OCI-LY3 (cell line): Measurements from ENCODE around the gene EPHB2.
"Not testable (repeated sequence)": the region's sequence is repeated elsewhere in the genome, so short reads cannot be mapped to it uniquely, and the experiment has no call there.

Experiments
- H2AFZ ChIP-seq: fragments of 200-600, 300-600 bp; shearing (Covaris generic); 2 replicates; pipeline ENCODE4 v1.6.0; 2014; ENCODE audit warnings: antibody characterized with exemption, low read depth, low read length
- H3K27ac ChIP-seq: fragments of 200-600, 300-600 bp; sonication (generic); 2 replicates; pipeline ENCODE4 v1.5.1; 2014; ENCODE audit warnings: mild to moderate bottlenecking, low read length, moderate library complexity, mixed read lengths
- H3K27me3 ChIP-seq: fragments of 200-600, 300-600 bp; sonication (generic); 2 replicates; pipeline ENCODE4 v1.6.1; 2014; ENCODE audit warnings: low read depth, low read length, mixed read lengths
- H3K36me3 ChIP-seq: fragments of 200-600, 300-600 bp; sonication (generic); replicated peaks from 2 replicates; pipeline ENCODE3; 2014; ENCODE audit warnings: low read depth, low read length, mixed read lengths
- H3K4me1 ChIP-seq: fragments of 300-600, 200-600 bp; sonication (generic); 2 replicates; pipeline ENCODE4 v1.6.1; 2014; ENCODE audit warnings: low read length, mixed read lengths
- H3K4me2 ChIP-seq: fragments of 200-600, 300-600 bp; sonication (generic); 2 replicates; pipeline ENCODE4 v1.6.1; 2014; ENCODE audit warnings: low read length, mixed read lengths
- H3K4me3 ChIP-seq: fragments of 300-600, 200-600 bp; sonication (generic); 2 replicates; pipeline ENCODE4 v1.5.1; 2014; ENCODE audit warnings: antibody characterized with exemption, mild to moderate bottlenecking, low read length, moderate library complexity
- H3K79me2 ChIP-seq: fragments of 300-600, 200-600 bp; shearing (Covaris generic); 2 replicates; pipeline ENCODE4 v1.6.1; 2014; ENCODE audit warnings: mild to moderate bottlenecking, low read length, mixed read lengths
- H3K9ac ChIP-seq: fragments of 300-600, 200-600 bp; shearing (Covaris generic); 2 replicates; pipeline ENCODE4 v1.6.0; 2014; ENCODE audit warnings: mild to moderate bottlenecking, low read length, moderate library complexity
- H3K9me3 ChIP-seq: fragments of 200-600, 300-600 bp; shearing (Covaris generic); 2 replicates; pipeline ENCODE4 v1.6.1; 2014; ENCODE audit warnings: low read length, mixed read lengths; ENCODE audit not compliant: insufficient read depth
- H4K20me1 ChIP-seq: fragments of 200-600, 300-600 bp; sonication (generic); 2 replicates; pipeline ENCODE4 v1.6.1; 2016; ENCODE audit warnings: low read length, mixed read lengths; ENCODE audit not compliant: insufficient read depth
- CTCF ChIP-seq: fragments of 200-600, 300-600 bp; sonication (generic); IDR thresholded peaks from 2 replicates; pipeline ENCODE4 v1.5.1; 2014; ENCODE audit warnings: antibody characterized with exemption, low read length, low read depth
- EZH2phosphoT487 ChIP-seq: fragments of 200-600 bp; shearing (Covaris generic); IDR thresholded peaks from 2 replicates; pipeline ENCODE4 v1.6.1; 2018; ENCODE audit warnings: antibody characterized with exemption, mixed run types, low read depth

The EPHB2 gene

GRCh38 chr1:22671999-22672398, 38.6 kb upstream of the EPHB2 start:
- H2AFZ ChIP-seq: no peak overlapping the region

GRCh38 chr1:22673486-22674409, 36.9 kb upstream of the EPHB2 start:
- peaks cover 24% of the 10 kb centered on the region for H3K27me3 ChIP-seq

More at GRCh38 chr1:22671999-22672398, 38.6 kb upstream of the EPHB2 start:
- Histone ChIP-seq H3K27me3 (peaks cover 37% of the 10 kb centered on the region), H3K9me3 (no peaks in the 10 kb centered on the region), H3K36me3 (no peaks in the 10 kb centered on the region), H4K20me1 (no peaks in the 10 kb centered on the region), H3K4me2 (no peak overlapping the region), H3K9ac (no peak overlapping the region), H3K4me3 (no peak overlapping the region), H3K27ac (no peak overlapping the region), H3K4me1 (peaks cover 4% of the 10 kb centered on the region; the same call in 1 of the 2 replicates), H3K79me2 (no peaks in the 10 kb centered on the region)
- no peak for TF ChIP-seq EZH2phosphoT487
- TF ChIP-seq CTCF: no peak

GRCh38 chr1:22674410-22674749, 36.3 kb upstream of the EPHB2 start:
- H3K27ac ChIP-seq: no peak overlapping the region

More at GRCh38 chr1:22673486-22674409, 36.9 kb upstream of the EPHB2 start:
- no peaks in the 10 kb centered on the region for H3K79me2 ChIP-seq
- no peak overlapping the region for H3K27ac ChIP-seq
- no peaks in the 10 kb centered on the region for H3K9me3 ChIP-seq
- no peaks in the 10 kb centered on the region for H3K36me3 ChIP-seq
- no peak overlapping the region for H3K4me3 ChIP-seq
- peaks cover 4% of the 10 kb centered on the region; the same call in 1 of the 2 replicates for H3K4me1 ChIP-seq
- H3K4me2 ChIP-seq: no peak overlapping the region
- TF ChIP-seq EZH2phosphoT487 (no peak), CTCF (peak; percentile 80)
- H4K20me1 ChIP-seq: no peaks in the 10 kb centered on the region
- H3K9ac ChIP-seq: no peak overlapping the region
- no peak overlapping the region for H2AFZ ChIP-seq

GRCh38 chr1:22676151-22676550, 34.5 kb upstream of the EPHB2 start:
- not testable (repeated sequence) for H3K4me3 ChIP-seq, H4K20me1 ChIP-seq, H3K4me2 ChIP-seq, H3K9me3 ChIP-seq, H3K9ac ChIP-seq, H3K4me1 ChIP-seq, H3K27ac ChIP-seq, H3K36me3 ChIP-seq, H2AFZ ChIP-seq, H3K79me2 ChIP-seq
- peaks cover 19% of the 10 kb centered on the region for H3K27me3 ChIP-seq

More at GRCh38 chr1:22674410-22674749, 36.3 kb upstream of the EPHB2 start:
- Histone ChIP-seq H3K27me3 (peaks cover 24% of the 10 kb centered on the region), H3K4me3 (no peak overlapping the region), H3K36me3 (no peaks in the 10 kb centered on the region), H2AFZ (no peak overlapping the region), H3K79me2 (no peaks in the 10 kb centered on the region), H3K4me1 (peaks cover 4% of the 10 kb centered on the region; the same call in 1 of the 2 replicates), H3K4me2 (no peak overlapping the region), H3K9ac (no peak overlapping the region), H3K9me3 (no peaks in the 10 kb centered on the region), H4K20me1 (no peaks in the 10 kb centered on the region)
- TF ChIP-seq EZH2phosphoT487 (no peak), CTCF (no peak)
